ENCODE measurements around the gene GPC1. TPM values are rescaled to one million over a fixed set of nuclear protein-coding genes. Genes with fewer than 3 reads are reported as not detected.
"Not testable (repeated sequence)": the region's sequence is repeated elsewhere in the genome, so short reads cannot be mapped to it uniquely, and the experiment has no call there.

The GPC1 gene
- total RNA-seq, 1 donor from 2014 or later: 49.9 TPM

DNA sequence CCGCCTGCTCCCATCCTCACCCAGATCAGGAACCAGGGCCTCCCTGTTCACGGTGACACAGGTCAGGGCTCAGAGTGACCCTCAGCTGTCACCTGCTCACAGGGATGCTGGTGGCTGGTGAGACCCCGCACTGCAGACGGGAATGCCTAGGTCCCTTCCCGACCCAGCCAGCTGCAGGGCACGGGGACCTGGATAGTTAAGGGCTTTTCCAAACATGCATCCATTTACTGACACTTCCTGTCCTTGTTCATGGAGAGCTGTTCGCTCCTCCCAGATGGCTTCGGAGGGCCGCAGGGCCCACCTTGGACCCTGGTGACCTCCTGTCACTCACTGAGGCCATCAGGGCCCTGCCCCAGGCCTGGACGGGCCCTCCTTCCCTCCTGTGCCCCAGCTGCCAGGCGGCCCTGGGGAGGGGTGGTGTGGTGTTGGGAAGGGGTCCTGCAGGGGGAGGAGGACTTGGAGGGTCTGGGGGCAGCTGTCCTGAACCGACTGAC lies 31.7 kb downstream of the GPC1 start:
- DNase-seq (ENCODE audit: low read depth): no peak

DNA sequence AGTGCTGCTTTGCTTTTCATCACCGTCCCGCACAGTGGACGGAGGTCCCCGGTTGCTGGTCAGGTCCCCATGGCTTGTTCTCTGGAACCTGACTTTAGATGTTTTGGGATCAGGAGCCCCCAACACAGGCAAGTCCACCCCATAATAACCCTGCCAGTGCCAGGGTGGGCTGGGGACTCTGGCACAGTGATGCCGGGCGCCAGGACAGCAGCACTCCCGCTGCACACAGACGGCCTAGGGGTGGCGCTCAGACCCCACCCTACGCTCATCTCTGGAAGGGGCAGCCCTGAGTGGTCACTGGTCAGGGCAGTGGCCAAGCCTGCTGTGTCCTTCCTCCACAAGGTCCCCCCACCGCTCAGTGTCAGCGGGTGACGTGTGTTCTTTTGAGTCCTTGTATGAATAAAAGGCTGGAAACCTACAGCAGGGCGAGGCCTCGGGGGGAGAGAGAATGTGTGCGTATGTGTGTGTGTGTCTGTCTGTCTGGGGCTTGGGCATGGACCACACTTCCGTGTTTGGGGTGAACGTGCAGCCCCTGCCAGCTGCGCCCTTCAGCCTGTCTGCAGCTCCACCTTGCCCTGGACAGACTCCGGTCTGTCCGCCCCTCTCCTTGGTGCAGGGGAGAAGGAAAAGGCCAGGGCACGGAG lies 32.3 kb downstream of the GPC1 start:
- DNase-seq (ENCODE audit: low read depth): no peak

GRCh38 chr2:240468303-240469238 lies 33.1 kb downstream of the GPC1 start:
- DNase-seq (ENCODE audit: low read depth): no peak

DNA sequence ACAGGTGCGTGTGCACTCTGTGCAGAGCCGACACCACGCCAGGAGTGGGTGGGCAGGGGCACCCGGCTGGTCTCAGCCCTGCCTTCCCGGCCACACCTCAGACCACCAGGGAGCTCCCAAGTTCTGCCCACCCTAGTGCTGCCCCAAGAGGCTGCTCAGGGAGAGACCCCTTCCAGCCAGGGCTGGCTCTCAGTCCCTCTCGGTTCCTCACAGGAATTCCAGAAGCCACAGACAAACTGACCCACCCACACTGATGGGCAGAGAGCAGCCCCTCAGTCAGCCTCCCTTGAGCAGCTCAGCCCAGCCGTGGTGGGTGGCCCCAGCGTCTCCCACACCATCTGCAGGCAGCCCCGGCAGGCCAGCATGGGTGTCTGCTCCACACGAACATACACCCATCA lies 33.8 kb downstream of the GPC1 start:
- no peak for DNase-seq (ENCODE audit: low read depth)

DNA sequence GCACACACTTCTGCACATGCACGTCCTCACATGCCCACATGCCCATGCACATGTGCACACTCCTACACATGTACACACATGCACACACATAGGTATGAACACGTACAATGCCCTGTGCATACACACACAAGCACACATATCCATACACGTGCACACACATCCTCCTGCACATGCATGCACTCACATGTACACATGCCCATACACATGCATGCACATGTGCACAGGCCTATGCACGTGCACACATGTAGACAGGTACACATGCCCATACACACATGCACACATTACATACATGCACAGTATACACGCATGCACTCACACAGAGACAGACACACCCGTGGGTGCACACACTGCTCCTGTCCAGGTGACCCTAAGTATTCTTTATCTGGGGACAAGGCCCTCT lies 34.3 kb downstream of the GPC1 start:
- no peak for DNase-seq (ENCODE audit: low read depth)

GRCh38 chr2:240472078-240472790 lies 36.8 kb downstream of the GPC1 start:
- no peak for DNase-seq (ENCODE audit: low read depth)

GRCh38 chr2:240473211-240473610 lies 37.7 kb downstream of the GPC1 start:
- DNase-seq (ENCODE audit: low read depth): no peak

DNA sequence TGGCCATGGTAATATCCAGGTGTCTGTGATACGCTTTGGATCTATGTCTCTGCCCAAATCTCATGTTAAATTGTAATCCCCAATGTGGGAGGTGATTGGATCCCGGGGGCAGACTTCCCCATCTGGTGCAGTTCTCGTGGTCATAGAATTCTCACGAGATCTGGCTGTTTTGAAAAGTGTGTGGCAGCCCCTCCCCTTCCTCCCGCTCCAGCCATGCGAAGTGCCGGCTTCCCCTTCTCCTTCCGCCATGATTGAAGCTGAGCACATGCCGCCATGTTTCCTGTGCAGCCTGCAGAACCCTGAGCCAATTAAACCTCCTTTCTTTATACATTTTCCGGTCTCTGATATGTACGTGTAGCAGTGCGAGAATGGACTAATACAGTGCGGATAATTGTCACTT lies 42.5 kb downstream of the GPC1 start:
- DNase-seq (ENCODE audit: low read depth): no peak

DNA sequence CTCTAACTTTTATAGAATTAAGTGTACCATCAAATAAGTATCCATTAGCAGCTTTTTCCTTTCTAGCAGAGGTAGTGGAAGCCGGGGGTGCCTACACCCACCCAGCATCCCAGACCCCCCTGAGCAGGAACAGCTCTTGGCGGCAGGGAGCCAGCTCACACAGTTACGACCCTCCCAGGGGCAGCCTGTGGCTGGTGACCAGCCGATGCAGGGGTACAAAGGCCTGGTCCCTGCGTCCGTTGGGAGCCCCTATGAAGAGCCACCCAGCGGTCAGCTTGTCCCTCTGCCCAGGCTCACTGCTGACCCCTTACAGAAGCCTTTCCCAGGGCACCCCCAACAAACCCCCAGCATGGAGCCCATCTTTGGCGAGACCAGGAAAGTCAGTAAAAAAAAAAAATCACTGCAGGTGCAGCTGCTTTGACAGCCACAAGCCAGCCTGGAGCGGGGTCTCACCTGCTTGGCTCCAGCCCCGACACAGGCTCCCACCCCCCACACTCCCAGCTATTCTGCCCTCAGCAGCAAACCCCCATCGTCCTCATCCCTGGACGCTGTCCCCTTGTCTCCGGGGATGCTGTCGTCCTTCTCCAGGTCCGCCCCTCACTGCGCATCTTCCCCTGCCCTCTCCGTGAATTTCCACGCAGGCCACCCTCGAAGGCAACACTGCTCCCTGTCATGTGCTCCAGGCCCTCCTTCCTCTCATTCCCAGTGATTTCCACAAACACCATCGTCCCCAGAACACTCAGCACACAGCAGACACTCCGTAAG lies 43.1 kb downstream of the GPC1 start:
- no peak for DNase-seq (ENCODE audit: low read depth)

DNA sequence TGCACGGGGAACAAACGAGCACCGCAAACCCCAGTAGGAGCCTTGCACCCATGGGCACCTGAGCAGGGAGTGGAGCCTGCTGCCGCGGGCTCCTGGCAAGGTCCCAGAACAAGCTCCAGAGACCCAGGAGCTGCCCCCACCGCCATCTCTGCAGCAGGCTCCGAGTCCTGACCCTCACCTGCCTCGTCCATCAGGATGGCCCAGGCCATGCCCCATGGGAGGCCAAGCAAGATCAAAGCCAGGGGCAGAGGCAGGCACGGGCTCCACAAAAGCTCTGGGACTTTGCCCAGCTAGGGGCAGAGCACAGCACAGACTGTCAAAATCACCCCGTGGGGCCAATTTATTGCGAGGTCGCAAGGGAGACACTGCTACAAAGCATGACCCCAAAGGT lies 43.6 kb downstream of the GPC1 start:
- DNase-seq (ENCODE audit: low read depth): no peak

DNA sequence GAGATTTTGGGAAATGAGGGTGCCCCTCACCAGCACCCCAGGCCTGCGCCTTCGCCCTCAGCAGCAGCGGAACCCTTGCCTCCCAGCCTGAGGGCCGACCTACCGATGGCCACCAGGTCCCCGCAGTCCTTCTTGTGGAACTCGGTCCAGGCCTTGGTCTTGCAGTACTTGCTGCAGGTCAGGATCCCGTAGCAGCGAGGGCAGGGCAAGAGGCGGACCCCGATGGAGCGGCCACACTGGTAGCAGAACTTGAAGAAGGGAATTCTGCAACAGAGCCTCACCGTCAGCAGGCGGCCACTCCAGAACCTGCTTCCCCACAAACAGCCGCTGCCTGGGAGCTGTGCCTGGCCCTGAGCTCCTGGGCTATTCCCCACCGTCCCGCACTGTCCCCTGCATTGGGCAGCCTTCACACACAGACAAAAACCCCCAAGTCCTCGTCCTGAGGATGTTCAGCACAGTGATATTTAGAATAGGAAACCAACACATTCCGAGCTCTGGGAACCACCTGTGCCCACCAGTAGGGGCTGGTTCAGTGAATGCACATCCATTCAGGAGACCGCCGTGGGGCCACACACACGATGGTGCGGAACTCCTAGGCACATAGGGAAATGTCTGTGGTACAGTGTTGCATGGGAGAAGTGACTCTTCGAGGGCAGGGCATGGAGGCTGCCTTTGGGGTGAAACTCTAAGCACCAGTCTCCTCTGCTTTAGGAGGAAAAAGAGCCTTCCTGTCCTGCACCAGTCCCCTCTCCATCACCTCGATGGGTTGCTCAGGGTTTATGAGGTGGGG lies 45.6 kb downstream of the GPC1 start:
- DNase-seq (ENCODE audit: low read depth): no peak

GRCh38 chr2:240481720-240482119 lies 46.3 kb downstream of the GPC1 start:
- DNase-seq (ENCODE audit: low read depth): no peak

GRCh38 chr2:240482141-240482540 lies 46.7 kb downstream of the GPC1 start:
- DNase-seq (ENCODE audit: low read depth): no peak

GRCh38 chr2:240491483-240491882 lies 56.0 kb downstream of the GPC1 start:
- DNase-seq (ENCODE audit: low read depth): no peak

DNA sequence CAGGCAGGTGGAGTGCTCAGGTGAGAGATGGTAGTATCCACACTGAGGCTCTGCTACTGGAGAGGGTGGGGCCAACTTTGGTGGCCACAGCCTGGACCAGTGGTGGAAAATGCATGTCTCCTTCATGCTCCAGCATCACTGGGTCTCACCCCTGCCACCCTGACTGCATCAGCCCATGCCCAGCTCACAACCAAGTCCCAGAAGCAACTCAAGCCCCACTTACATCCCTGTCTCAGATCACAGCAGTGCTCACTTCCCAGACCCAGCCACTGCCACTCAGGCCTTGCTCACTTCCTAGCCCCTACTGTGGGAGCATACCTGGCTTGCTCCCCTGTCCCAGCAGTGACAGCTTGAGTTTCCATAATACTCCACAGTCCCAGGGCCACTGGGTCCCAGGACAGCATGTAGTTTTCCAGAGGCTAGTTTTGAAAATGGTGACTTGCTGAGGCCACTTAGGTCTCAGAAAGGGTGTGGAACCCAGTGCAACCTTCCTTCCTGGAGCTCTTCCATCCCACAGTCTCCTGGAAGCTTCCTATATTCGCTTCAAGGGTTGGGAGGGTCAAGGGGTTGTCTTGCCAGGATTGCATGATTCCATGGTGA lies 58.8 kb downstream of the GPC1 start:
- no peak for DNase-seq (ENCODE audit: low read depth)

GRCh38 chr2:240494942-240495341 lies 59.5 kb downstream of the GPC1 start:
- DNase-seq (ENCODE audit: low read depth): not testable (repeated sequence)

- DNase-seq (ENCODE audit: low read depth): peak; percentile 40
Observed at GRCh38 chr2:240497082-240497481, 61.6 kb downstream of the GPC1 start.

- no peak for DNase-seq (ENCODE audit: low read depth)
Observed at GRCh38 chr2:240498171-240498957, 62.9 kb downstream of the GPC1 start.

GRCh38 chr2:240498958-240499260 lies 63.4 kb downstream of the GPC1 start:
- no peak for DNase-seq (ENCODE audit: low read depth)
